HG02763 (cell line): Measurements from ENCODE around the gene MED9.
"Not testable (repeated sequence)": the region's sequence is repeated elsewhere in the genome, so short reads cannot be mapped to it uniquely, and the experiment has no call there.

ENCODE experiments used
- ATAC-seq: cut with Tn5 transposase; IDR thresholded peaks from one replicate; pipeline ENCODE4 v1.9.1; 2021; ENCODE audit warnings: mild to moderate bottlenecking, moderate library complexity; ENCODE audit not compliant: unreplicated experiment

Gene MED9, protein sequence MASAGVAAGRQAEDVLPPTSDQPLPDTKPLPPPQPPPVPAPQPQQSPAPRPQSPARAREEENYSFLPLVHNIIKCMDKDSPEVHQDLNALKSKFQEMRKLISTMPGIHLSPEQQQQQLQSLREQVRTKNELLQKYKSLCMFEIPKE

GRCh38 chr17:17476865-17477467 lies at the start of gene MED9:
TSS of gene MED9 (plus strand) at chr17:17477000. CDS start at chr17:17477042, 42 bp downstream.
- ATAC-seq: peak; percentile 77

DNA sequence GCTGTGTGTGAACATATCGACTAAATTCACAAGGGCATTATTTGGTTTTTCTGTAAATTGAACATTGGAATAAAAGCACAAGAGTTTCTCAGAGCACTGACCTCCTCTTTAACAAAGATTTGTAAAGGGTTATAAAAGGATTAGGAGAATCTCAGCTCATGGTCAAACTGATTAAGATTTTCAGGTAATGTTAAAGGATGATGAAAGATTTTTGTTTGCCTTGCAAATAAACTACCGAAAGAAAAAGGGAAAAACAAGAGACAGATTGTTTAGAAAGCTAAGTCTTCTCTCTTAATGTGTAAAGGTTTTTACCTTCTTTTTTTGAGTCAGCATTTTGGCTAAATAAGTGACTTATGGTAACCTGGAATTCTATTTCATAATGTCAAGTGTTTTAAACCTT lies 47.6 kb upstream of the MED9 start:
- no peak for ATAC-seq

- ATAC-seq: not testable (repeated sequence)
Observed at GRCh38 chr17:17430924-17431323, 45.9 kb upstream of the MED9 start.

DNA sequence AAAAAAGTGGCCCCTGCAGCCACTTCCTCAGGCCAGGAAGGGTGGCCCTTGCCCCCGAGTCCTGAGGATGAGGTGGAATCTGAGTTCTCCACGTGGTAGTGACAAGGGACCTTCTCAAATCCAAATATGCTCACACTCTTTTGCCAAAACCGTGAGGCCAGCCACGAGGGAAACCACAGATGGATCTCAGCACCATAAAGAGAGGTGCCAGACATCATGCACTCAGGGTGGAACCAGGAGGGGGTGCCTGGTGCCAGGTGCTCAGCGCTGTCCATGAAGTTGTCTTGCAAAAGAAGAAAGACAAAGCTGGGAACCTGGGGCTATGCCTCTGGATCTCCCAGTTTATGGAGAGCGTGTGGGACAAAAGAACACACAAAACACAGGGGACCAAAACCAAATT lies 45.2 kb upstream of the MED9 start:
- no peak for ATAC-seq

- no peak for ATAC-seq
Observed at GRCh38 chr17:17433000-17433703, 43.6 kb upstream of the MED9 start.

DNA sequence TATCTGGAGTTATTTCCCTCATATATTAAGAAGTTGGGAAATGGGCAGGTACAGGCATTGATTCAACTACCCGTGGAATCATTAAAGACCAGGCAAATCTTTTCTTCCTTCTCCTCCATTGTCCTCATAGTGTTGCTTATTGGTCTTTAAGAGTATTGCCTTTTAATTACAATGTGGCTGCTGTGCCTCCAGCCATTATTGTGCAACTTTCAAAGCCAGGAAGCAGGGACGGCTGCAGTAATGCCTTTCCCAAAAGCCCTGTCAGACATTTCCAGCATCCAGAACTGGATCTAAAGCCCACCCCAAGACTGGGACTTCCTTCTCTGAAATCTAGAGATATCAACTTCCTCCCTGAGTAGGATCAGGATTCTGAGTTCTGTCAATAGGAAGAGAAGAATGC lies 42.3 kb upstream of the MED9 start:
- ATAC-seq: no peak

GRCh38 chr17:17435323-17435722 lies 41.5 kb upstream of the MED9 start:
- ATAC-seq: no peak

DNA sequence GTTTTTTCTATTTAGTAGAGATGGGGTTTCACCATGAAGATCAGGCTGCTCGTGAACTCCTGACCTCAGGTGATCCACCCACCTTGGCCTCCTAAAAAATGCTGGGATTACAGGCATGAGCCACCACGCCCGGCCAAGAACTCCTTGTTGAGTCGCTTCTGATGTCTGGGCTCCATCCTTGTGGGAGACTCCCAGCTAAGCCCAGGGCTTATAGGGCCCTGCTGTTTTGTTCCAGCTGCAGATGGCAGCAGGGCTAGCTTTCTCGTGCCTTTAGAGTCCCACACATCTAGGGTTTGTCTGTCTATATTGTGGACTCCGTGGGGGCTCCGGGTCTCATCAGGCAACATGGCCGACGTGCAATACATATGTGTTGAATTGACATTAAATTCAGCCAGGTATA lies 39.3 kb upstream of the MED9 start:
- ATAC-seq: no peak

- ATAC-seq: no peak
Observed at GRCh38 chr17:17437893-17438292, 38.9 kb upstream of the MED9 start.

GRCh38 chr17:17440010-17440843 lies 36.6 kb upstream of the MED9 start:
- no peak for ATAC-seq

- ATAC-seq: no peak
Observed at GRCh38 chr17:17440938-17441675, 35.7 kb upstream of the MED9 start.

- ATAC-seq: no peak
Observed at GRCh38 chr17:17443173-17443572, 33.6 kb upstream of the MED9 start.

- no peak for ATAC-seq
Observed at GRCh38 chr17:17445296-17445924, 31.4 kb upstream of the MED9 start.

DNA sequence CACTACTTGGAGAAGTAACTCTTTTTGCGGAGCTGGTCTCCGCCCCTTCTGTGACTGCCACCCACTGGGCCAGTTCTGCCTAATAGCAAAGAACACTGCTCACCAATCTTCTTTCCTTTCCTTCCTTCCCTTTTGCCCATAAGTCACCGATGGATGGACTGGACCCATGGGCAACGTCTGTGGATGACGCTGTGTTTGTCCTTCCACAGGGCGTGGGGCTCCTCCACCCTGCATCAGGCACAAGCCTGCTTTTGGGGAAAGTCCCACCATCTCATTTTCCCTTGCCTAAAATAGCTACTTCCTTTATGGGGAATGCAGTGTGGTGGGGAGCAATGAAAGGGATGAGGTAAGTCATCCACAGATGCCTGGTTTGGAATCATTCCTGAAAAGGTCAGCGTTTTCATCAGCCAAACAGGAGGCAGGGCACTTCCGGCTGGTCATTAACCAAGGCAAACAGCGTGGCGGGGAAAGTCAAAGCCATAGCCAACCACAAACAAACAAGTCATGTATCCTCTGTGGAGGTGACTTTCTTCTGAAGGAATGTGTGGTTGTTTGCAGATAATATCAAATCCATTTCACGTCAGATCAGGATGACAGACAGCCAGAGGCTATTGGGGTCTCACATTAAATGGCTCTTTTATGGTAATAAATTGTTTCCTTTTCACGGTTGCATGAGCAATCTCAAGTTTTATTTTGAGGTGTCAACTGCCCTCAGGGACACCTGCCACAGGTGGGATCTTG lies 30.7 kb upstream of the MED9 start:
- no peak for ATAC-seq

GRCh38 chr17:17446666-17447155 lies 30.1 kb upstream of the MED9 start:
- ATAC-seq: no peak

- ATAC-seq: no peak
Observed at GRCh38 chr17:17447264-17447663, 29.5 kb upstream of the MED9 start.

DNA sequence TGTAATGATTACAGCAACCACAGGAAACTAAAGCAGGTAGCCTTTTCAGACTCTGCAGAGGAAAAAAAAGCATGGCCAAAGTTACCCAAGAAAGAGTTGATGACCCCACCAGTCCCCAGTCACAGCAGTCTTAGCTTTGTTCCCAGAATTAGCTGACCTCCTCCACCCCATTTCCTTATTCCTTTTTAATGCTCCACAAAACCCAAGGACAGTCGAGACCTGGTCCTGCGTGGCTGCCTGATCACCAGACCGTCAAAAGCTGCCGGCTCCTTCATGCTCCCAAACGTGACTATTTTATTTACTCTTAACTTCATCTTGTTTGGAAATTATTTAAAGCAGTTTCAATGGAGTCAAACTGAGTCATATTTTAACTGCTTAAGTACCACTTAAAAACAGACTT lies 28.7 kb upstream of the MED9 start:
- ATAC-seq: no peak

DNA sequence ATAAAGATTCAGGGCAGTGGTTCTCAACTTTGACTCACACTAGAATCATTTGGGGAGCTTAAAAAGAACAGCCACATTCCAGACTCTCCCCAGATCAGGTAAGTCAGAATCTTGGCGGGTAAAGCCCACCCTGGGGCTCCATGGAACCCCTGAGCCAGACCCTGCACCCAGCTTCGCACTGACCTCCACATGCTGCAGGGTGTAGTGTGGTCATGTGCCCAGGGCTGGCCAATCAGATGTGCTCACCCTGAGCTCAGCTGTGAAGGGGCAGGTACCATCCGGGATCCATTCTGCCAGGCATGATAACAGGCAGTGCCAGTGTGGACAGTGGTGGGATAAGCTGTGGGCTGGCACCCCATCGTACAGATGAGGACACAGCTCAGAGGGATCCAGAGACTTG lies 28.1 kb upstream of the MED9 start:
- ATAC-seq: no peak

DNA sequence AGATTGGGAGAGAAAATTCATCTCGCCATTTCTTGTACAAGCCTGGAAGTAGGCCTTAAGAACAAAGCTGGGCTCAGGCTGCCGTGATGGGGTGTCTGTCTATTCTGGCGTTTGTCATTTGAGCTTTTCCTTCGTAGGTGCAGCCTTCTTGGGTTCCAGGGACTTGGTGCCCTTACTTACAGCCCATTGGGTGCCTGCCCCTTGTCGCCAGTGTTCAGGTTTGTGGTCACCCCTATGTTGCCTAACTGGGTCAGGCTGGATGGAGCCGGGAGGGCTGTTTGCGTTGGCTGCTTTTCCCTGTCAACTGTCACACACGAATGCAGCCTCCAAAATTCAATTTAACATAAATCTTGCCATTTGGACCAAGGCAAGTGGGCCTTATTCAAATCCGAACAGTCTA lies 23.7 kb upstream of the MED9 start:
- no peak for ATAC-seq

DNA sequence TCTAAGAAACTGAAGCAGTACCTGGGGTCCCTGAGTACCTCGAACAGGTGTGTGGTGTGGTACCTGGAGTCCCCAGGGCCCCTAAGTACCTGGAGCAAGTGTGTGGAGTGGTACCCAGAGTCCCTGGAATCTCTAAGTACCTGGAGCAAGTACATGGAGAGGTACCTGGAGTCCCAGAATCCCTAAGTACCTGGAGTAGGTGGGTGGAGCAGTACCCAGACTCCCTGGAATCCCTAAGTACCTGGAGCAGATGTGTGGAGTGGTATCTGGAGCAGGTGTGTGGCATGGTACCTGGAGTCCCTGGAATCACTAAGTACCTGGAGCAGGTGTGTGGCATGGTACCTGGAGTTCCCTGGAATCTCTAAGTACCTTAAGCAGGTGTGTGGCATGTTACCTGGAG lies 22.5 kb upstream of the MED9 start:
- no peak for ATAC-seq
